Fibroblast of skin of right biceps (primary cell): ENCODE measurements around the gene CTNND2.
"Not testable (repeated sequence)": the region's sequence is repeated elsewhere in the genome, so short reads cannot be mapped to it uniquely, and the experiment has no call there.

Source experiments
- DNase-seq: peaks from one replicate; pipeline ENCODE4 v3.0.0-alpha.2; 2013

The CTNND2 gene

DNA sequence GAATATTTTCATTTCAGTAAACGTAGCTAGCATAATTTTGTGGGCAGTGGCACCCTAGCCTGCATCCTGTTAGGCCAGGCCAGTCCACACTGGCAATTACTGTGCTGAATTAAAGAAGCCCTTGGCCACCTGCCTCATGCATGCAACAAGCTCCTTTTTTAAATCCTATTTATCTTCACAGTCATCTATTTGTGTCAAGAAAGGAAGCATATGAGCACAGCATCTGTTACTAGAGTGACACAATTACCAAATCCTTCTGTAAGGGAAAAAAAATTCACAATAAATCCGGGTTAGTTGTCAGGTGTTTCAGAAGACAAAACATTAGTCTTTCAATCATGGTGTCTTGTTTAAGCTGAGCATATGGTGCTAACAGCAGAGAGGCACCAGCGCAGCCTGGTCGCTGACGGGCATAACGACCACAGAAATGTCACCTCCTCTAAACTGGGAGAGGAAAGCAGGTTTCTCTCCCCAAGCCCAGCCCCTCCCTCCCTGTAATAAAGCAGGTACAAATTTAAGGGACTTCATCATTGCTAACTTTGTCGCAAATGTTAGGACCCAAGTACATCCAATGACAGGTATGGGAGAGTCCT is 520.6 kb downstream of the CTNND2 start:
- no peak for DNase-seq

GRCh38 chr5:11378461-11378860 is 525.8 kb downstream of the CTNND2 start:
- no peak for DNase-seq

DNA sequence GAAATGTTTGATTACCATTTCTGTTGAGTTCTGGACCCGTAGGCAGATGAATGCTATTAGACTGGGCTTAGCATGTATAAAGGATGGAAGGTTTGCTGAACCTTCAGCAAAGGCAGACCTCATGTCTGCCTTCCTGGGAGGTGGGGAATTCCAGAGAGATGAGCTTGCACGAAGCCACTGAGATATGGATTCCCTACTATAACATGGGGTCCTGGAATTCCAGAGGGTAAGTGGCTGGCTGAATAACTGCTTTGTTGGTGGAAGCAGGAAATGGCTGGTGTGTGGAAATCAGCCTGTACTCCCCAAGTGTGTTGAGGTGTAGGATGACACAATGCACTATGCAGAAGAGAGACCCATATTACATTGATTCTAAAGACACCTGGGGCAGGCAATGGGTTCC is 526.4 kb downstream of the CTNND2 start:
- peak; percentile 65 for DNase-seq

GRCh38 chr5:11372191-11372590 is 532.1 kb downstream of the CTNND2 start:
- no peak for DNase-seq

- DNase-seq, result no peak
These were observed 533.2 kb downstream of the CTNND2 start for GRCh38 chr5:11371021-11371420.

DNA sequence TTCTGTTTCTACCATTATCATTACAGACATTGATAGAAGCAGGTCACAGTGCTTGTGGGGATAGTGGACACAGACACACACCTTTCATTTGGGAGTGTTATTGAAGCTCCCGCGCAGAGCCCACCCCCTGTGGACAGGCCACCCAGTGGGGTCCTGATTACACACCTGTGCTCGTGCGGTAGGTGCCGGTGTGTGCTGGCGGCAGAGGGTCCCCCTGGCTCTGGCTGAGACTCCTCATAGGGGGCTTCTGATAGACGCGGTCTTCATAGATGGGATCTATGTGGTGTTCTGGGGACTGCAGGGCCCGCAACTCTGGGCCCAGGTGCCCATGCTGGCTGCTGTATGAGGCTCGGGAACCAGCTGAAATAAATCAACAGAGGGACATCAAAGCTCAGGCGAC is 539.7 kb downstream of the CTNND2 start:
- DNase-seq, result no peak

- no peak for DNase-seq
These were observed 540.5 kb downstream of the CTNND2 start for GRCh38 chr5:11363631-11364178.

GRCh38 chr5:11361768-11362167 is 542.5 kb downstream of the CTNND2 start:
- no peak for DNase-seq

DNA sequence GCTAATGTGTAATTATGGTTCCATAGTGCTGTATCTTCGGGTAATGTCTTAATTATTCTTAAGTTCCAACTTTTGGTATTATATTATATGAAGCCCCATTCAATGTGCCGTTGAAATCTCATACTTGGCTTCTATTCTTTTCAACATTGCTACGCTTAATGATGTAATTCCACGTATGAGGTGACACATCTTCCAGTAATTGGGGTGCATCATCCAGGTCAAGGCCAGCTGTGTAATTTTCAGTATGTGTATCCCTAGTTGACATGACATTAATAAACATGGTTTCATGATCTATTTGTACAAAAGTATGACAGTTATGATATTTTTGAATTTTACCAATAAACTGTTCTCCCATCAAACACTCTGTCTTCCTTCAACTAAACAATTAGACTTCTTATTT is 546.3 kb downstream of the CTNND2 start:
- DNase-seq, result no peak

GRCh38 chr5:11355491-11355890 is 548.8 kb downstream of the CTNND2 start:
- DNase-seq, result no peak

DNA sequence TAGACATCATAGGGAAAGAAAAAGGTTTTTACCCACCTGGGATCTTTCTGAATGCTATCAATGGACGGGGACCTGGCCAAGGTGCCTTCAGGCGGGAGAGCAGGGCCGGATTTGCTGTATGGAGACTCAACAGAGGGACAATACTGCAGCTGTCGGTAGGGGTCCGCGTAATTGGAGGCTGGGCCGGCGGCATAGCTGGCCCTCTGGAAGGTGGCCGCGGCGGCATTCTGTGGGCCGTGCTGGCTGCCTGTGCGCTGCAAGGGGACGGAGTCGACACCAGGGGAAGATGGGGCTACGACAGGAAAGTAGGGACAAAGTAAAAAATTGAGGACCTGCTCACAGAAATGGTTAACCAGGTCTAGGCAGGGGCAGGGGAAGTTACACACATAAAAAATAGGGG is 557.9 kb downstream of the CTNND2 start:
- no peak for DNase-seq

DNA sequence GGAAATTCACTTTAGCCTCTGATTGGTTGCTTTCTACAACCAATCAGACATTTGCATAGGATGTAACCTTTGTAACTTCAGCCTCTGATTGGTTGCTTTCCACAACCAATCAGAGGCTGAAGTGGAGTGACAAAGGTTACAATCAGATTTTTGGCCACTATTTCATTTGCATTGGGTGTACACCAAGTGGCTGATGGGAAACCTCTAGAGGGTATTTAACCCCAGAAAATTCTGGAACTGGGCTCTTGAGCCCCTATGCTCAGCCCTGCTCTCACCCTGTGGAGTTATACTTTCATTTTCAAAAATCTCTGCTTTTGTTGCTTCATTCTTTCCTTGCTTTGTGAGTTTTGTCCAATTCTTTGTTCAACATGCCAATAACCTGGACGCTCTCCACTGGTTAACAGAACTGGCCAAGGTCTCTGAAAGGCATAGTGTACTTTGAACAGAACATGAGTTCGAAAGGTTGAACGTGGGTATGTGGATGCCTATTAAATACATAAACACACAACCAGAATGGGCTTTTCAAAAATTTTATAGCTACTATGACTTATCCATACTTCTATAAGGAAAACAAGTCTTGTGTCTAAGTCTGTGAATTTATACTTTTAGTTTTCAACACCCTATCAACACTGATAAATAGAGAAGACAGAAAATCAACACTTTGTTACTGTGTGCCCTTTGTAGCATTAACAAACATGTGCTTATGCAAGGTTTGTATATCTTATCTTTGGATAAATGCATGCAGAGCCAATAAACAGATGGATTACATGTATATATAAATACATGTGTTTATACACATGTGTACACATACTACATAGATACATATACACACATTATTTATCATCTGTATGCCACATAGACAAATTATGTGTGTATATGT is 568.1 kb downstream of the CTNND2 start:
- no peak for DNase-seq

GRCh38 chr5:11334404-11334803 is 569.8 kb downstream of the CTNND2 start:
- no peak for DNase-seq

DNA sequence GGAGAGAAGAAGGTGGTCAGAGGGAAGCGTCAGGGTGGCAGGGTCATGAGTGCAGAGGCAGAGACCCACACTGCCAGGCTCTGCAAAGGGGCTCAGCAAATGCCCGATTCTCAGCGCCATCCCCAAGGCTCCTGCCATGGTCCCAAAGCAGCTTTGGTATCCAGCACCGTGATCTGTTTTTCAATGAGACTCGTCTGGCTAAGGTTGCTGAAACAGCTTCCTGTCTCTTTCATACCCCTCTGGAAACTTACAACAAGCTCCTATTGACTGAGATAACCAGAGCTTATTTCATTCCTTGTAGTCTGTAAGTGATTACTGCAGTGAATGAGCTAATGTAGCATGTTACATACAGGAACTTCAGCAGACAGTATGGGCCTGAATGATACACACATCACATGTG is 574.6 kb downstream of the CTNND2 start:
- DNase-seq, result no peak

GRCh38 chr5:11324521-11325289 is 579.5 kb downstream of the CTNND2 start:
- no peak for DNase-seq

GRCh38 chr5:11323761-11324160 is 580.5 kb downstream of the CTNND2 start:
- DNase-seq, result no peak

GRCh38 chr5:11322133-11322532 is 582.1 kb downstream of the CTNND2 start:
- DNase-seq, result peak; percentile 1

- peak; percentile 2 for DNase-seq
These were observed 584.2 kb downstream of the CTNND2 start for GRCh38 chr5:11319836-11320580.

DNA sequence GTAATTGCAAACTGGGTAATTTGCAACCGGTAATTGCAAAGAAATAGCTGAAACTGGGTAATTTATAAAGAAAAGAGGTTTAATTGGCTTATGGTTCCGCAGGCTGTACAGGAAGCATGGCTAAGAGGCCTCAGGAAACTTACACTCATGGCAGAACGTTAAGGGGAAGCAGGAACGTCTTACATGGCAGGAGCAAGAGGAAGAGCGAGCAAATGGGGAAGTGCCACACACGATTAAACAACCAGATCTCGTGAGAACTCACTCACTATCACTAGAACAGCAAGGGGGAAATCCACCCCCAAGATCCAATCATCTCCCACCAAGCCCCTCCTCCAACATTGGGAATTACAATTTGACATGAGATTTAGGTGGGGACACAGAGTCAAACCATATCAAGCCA is 590.6 kb downstream of the CTNND2 start:
- not testable (repeated sequence) for DNase-seq

GRCh38 chr5:11311731-11312130 is 592.5 kb downstream of the CTNND2 start:
- DNase-seq, result no peak

DNA sequence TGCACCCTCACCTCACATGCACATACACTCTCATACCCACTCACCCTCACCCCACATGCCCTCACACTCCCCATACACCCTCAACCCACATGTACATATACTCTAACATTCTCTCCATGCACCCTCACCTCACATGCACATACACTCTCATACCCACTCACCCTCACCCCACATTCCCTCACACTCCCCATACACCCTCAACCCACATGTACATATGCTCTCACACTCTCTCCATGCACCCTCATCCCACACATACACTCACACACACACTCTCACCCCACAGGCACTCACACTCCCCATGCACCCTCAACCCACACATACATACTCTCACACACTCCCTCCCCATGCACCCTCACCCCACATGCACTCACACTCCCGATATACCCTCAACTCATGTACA is 593.0 kb downstream of the CTNND2 start:
- no peak for DNase-seq

- no peak for DNase-seq
These were observed 594.1 kb downstream of the CTNND2 start for GRCh38 chr5:11310158-11310557.

- DNase-seq, result no peak
These were observed 597.9 kb downstream of the CTNND2 start for GRCh38 chr5:11306365-11306764.
